Activated T-helper 1 cell treated with anti-CD3 and anti-CD28 coated beads, Interleukin-12 subunit alpha, Interleukin-12 subunit beta, Interleukin-2, Interleukin-4 antibody, amounts not matched to agents 30 ng/mL and 10 ng/mL and 1 ng/mL, durations not matched to agents 14 hours and 24 hours and 36 hours (primary cell): ENCODE data around the gene TMEM244. TPM values are rescaled to one million over a fixed set of nuclear protein-coding genes. Genes with fewer than 3 reads are reported as not detected.
A peak's percentile ranks its signal among the peaks of the same experiment; 100 is the strongest.

Experiments used
- DNase-seq: peaks from one replicate; pipeline ENCODE4 v3.0.0; 2021; ENCODE audit warnings: low spot score
- H3K27ac Mint-ChIP-seq: one replicate; pipeline ENCODE4 v1.8.0; 2021; ENCODE audit warnings: mild to moderate bottlenecking, mixed read lengths
- H3K27me3 Mint-ChIP-seq: one replicate; pipeline ENCODE4 v1.8.0; 2022; ENCODE audit warnings: mild to moderate bottlenecking, moderate library complexity, mixed read lengths; ENCODE audit not compliant: insufficient read depth
- H3K36me3 Mint-ChIP-seq: one replicate; pipeline ENCODE4 v1.8.0; 2021; ENCODE audit warnings: low read depth, mixed read lengths
- H3K4me1 Mint-ChIP-seq: one replicate; pipeline ENCODE4 v1.8.0; 2021; ENCODE audit warnings: low read depth, mixed read lengths
- H3K4me3 Mint-ChIP-seq: one replicate; pipeline ENCODE4 v1.8.0; 2021; ENCODE audit warnings: mild to moderate bottlenecking, moderate library complexity, mixed read lengths
- H3K9me3 Mint-ChIP-seq: one replicate; pipeline ENCODE4 v1.8.0; 2021; ENCODE audit warnings: mixed read lengths
- intact Hi-C: fragments of 100-400 bp; cut with micrococcal nuclease; formaldehyde crosslinking; loops from one replicate; pipeline ENCODE4 v1.15.1; 2024
- total RNA-seq: library from RNA; stranded (reverse); gene quantifications from 2 replicates; pipeline ENCODE4 v1.2.3, GENCODE V29; 2022

TMEM244 gene
- not detected in 2 replicates for total RNA-seq

DNA sequence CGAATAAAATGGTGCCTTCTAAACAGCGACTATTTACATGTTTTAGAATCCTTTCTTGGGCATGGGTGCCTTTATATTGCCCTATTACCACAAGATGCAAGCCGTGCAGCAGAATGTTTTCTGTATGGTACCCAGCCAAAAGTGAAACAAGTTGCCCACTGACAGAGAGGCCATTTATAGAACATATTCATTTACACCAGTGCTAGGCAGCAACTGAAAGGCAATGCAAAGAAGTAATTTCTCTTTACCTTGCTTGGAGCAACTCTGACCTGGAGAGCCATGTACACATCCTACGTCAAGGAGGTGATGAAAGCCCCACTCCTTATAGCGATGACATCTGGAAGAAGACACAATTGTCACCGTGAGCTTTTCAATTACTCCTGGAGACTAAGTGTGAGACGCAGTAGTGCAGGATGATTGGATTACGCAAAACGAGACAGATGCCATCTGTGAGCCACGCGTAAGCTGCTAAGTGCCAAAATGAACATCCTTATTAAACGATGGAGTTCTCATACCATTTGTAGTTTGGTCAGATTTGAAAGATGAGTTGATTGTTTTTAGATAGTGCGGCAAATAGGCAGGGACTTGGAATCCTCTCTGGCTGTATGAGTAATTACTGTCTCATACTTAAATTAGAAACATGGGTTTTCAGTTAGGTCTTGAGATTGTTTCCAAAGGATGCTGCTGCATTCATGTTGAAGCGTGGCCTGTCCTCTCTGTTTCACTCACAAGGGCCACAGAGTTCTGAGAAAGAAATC, at the start of gene TMEM244:
TSS of gene TMEM244 (minus strand) at position 408 of the 758 bp plus-strand sequence. CDS start at position 281, 127 bp downstream.
- H3K36me3 Mint-ChIP-seq, result peaks cover 2% of the 10 kb centered on the region
- H3K27me3 Mint-ChIP-seq, result no peaks in the 10 kb centered on the region
- intact Hi-C loops, result no loop called here
- no peak for DNase-seq
- H3K27ac Mint-ChIP-seq, result no peak within 1 kb of the TSS
- peak within 1 kb of the TSS; percentile 52 for H3K4me3 Mint-ChIP-seq
- peaks cover 10% of the 10 kb centered on the region for H3K4me1 Mint-ChIP-seq
- no peaks in the 10 kb centered on the region for H3K9me3 Mint-ChIP-seq

DNA sequence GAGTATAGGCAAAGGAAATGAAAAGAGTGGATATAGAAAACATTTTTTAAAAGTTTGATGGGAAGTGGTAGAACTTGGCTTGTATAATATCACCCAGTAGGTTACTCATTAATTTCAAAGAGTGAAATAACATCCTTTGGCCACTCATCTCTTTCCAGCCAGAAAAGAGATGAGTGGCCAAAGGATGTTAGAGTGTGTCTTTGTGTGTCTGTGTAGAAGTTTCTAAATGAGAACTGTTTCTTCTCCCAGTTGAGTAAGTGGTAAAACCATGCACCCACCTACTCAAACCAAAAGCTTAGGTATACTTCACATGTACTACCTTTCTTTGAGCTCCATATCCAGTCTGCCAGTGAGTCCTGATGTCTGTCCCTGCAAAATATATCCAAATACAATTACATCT, 47.7 kb upstream of the TMEM244 start:
- intact Hi-C loops, result no loop called here
- Mint-ChIP-seq H3K9me3 (no peaks in the 10 kb centered on the region), H3K4me3 (no peak overlapping the region), H3K27ac (no peak overlapping the region), H3K27me3 (peaks cover 15% of the 10 kb centered on the region), H3K36me3 (no peaks in the 10 kb centered on the region), H3K4me1 (peaks cover 6% of the 10 kb centered on the region)
- no peak for DNase-seq

GRCh38 chr6:129908356-129908755, 47.2 kb upstream of the TMEM244 start:
- Mint-ChIP-seq H3K36me3 (no peaks in the 10 kb centered on the region), H3K9me3 (no peaks in the 10 kb centered on the region), H3K27ac (no peak overlapping the region), H3K27me3 (peaks cover 17% of the 10 kb centered on the region), H3K4me3 (no peak overlapping the region), H3K4me1 (peaks cover 6% of the 10 kb centered on the region)
- DNase-seq, result no peak
- intact Hi-C loops, result no loop called here

GRCh38 chr6:129906515-129907077, 45.5 kb upstream of the TMEM244 start:
- Mint-ChIP-seq H3K9me3 (no peaks in the 10 kb centered on the region), H3K4me1 (peaks cover 6% of the 10 kb centered on the region), H3K27me3 (peaks cover 27% of the 10 kb centered on the region), H3K36me3 (no peaks in the 10 kb centered on the region), H3K27ac (no peak overlapping the region), H3K4me3 (no peak overlapping the region)
- DNase-seq, result no peak
- intact Hi-C loops, result no loop called here

DNA sequence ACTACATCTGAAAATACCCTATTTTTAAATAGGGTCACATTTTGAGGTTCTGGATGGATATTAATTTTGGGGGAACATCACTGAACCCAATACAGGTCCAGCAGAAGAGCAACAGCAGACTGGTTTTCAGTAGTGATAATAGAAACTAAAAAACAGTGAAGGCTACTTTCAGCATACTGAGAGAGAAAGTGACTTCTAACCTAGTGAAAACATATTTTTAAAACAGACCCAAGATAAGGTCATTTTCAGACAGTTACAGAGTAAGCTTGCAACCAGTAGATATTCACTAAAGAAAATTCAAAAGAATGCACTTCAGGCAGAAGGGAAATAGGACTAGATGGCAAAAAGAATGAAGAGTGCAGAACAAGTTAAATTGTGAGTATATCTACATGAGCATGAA, 42.0 kb upstream of the TMEM244 start:
- H3K36me3 Mint-ChIP-seq, result no peaks in the 10 kb centered on the region
- peaks cover 6% of the 10 kb centered on the region for H3K4me1 Mint-ChIP-seq
- peaks cover 37% of the 10 kb centered on the region for H3K27me3 Mint-ChIP-seq
- no peak overlapping the region for H3K27ac Mint-ChIP-seq
- no peak for DNase-seq
- H3K4me3 Mint-ChIP-seq, result no peak overlapping the region
- no peaks in the 10 kb centered on the region for H3K9me3 Mint-ChIP-seq
- intact Hi-C loops, result no loop called here

DNA sequence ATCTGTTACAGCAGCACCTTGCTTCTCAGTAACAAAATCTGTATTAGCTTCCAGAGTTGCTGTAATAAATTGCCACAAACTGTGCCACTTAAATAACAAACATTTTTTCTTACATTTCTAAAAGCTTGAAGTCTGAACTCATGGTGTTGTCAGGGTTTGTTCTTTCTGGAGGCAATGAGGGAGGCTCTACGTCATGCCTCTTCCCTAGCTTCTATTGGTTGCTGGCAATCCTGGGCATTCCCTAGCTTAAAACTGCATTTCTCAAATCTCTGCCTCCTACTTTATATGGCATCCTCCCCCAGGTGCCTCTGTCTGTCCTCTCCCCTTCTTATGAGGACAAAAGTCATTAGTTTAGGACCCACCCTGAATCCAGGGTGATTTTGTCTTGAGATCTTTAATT, 41.6 kb upstream of the TMEM244 start:
- intact Hi-C loops, result no loop called here

DNA sequence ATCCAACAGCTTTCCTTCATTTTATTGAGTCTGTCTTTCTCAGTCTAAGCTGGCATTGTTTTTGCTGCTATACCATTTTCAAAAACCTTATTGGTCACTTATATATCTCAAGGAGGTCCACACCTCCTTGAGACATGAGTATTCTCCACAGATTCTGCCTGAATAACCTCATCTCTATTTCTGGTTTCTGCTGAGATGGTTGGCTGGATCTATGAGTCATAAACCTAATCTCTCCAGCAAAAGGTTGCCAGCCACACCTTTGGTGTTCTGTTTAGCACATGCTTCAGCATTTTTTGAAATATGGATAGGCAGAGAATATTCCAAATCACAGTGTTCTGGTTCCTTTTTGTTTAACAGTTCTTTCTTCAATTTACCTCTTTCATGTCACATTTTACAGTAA, 40.8 kb upstream of the TMEM244 start:
- Mint-ChIP-seq H3K4me3 (no peak overlapping the region), H3K9me3 (no peaks in the 10 kb centered on the region), H3K4me1 (peaks cover 2% of the 10 kb centered on the region)

More for the DNA sequence above, 41.6 kb upstream of the TMEM244 start:
- H3K27me3 Mint-ChIP-seq, result peaks cover 37% of the 10 kb centered on the region
- H3K4me3 Mint-ChIP-seq, result no peak overlapping the region
- no peaks in the 10 kb centered on the region for H3K9me3 Mint-ChIP-seq
- peaks cover 6% of the 10 kb centered on the region for H3K4me1 Mint-ChIP-seq
- no peak for DNase-seq
- no peaks in the 10 kb centered on the region for H3K36me3 Mint-ChIP-seq
- no peak overlapping the region for H3K27ac Mint-ChIP-seq

DNA sequence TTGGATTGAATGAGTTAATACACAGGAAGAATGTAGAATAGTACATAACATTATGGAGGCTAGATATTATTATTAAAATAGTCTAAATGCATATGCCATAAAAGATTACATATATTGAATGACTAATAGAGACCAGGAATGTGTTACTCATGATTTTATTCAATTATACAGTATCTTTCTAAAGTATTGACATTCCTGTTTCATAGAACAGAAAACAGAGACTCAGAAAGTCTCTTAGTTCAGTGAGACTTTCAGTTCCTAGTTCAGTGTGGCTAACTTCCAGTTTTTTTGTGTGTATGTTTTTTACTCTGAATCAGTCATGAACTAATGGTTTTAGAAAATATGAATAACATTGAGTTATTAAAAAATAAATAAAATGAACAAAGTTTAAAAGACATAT, 34.6 kb upstream of the TMEM244 start:
- Mint-ChIP-seq H3K27ac (no peak overlapping the region), H3K36me3 (no peaks in the 10 kb centered on the region), H3K27me3 (peaks cover 11% of the 10 kb centered on the region), H3K9me3 (no peaks in the 10 kb centered on the region), H3K4me3 (no peak overlapping the region), H3K4me1 (no peaks in the 10 kb centered on the region)
- no peak for DNase-seq
- intact Hi-C loops, result no loop called here

More for the DNA sequence above, 40.8 kb upstream of the TMEM244 start:
- intact Hi-C loops, result no loop called here
- Mint-ChIP-seq H3K27me3 (peaks cover 36% of the 10 kb centered on the region), H3K27ac (no peak overlapping the region), H3K36me3 (no peaks in the 10 kb centered on the region)
- DNase-seq, result no peak

- Mint-ChIP-seq H3K9me3 (no peaks in the 10 kb centered on the region), H3K4me3 (no peak overlapping the region), H3K27me3 (peaks cover 6% of the 10 kb centered on the region), H3K4me1 (peaks cover 6% of the 10 kb centered on the region), H3K36me3 (no peaks in the 10 kb centered on the region), H3K27ac (no peak overlapping the region)
- intact Hi-C loops, result loop anchor here (5.0 kb wide), 1 partner anchor 387 kb away; no protein-coding TSS in a partner anchor
- no peak for DNase-seq
Measured at GRCh38 chr6:129894921-129895320, 33.8 kb upstream of the TMEM244 start.

DNA sequence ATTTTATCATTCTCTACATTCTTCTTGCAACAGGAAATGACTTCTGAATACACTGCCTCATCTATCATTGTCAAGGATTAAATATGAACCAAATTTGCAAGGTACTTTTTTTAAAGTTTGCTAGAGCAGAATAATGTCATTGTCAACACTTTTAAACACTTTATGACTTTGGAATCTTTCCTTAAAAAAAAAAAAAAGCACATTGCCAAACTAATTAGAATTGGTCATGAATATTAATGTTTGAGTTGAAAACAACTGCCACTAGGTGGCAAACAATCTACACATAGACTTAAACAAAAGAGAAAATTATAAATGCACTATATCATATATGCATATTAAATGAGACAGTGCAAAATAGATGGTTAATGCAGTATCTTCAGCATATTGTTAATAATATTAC, 32.5 kb upstream of the TMEM244 start:
- intact Hi-C loops, result loop anchor here (1.0 to 5.0 kb wide), 3 partner anchors 43 to 389 kb away; no protein-coding TSS in a partner anchor
- H3K4me1 Mint-ChIP-seq, result peaks cover 6% of the 10 kb centered on the region
- H3K4me3 Mint-ChIP-seq, result no peak overlapping the region
- peaks cover 6% of the 10 kb centered on the region for H3K27me3 Mint-ChIP-seq
- no peaks in the 10 kb centered on the region for H3K9me3 Mint-ChIP-seq
- no peak for DNase-seq
- no peak overlapping the region for H3K27ac Mint-ChIP-seq
- H3K36me3 Mint-ChIP-seq, result no peaks in the 10 kb centered on the region

DNA sequence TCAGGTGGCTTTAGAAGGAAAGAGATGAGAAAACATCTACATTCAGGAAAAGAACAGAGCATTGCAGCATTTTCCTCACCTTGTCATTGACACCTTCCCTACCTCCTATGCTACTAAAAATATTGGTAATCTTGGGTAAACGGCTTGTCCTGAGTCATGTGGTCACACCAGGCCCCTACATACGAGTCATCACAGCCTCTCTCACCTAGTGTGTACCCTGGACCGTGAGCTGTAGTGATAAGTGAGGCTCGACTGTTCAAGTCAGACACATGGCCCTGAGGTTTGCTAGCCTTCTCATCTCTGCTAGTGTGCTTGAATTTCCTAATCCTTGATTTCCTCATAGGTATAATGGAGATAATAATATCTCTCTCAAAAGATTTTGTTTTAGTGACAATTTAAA, 29.6 kb upstream of the TMEM244 start:
- intact Hi-C loops, result loop anchor here (5.0 kb wide), 1 partner anchor 392 kb away; no protein-coding TSS in a partner anchor
- Mint-ChIP-seq H3K4me3 (no peak overlapping the region), H3K4me1 (peaks cover 6% of the 10 kb centered on the region), H3K27me3 (peaks cover 2% of the 10 kb centered on the region), H3K27ac (no peak overlapping the region), H3K36me3 (no peaks in the 10 kb centered on the region), H3K9me3 (peaks cover 3% of the 10 kb centered on the region)
- no peak for DNase-seq

DNA sequence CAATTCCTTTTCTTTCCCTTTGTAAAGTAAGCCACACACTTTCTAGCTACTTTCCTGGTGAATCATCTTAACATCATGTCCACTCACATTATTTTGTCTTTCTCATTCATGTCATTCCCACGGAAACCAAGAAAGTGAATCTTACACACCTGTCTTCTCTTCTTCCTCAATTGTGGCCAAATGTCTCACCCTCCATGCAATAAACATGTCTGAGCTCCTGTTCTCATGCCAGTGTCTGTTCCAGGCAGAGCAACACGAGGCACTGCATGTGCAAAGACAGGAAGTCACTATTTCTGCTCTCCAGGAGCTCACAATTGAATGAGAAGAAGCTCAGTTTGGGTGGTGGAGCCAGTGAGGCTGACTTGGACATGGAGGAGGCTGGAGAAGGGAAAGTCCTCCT, 29.0 kb upstream of the TMEM244 start:
- no peak for DNase-seq
- peaks cover 3% of the 10 kb centered on the region for H3K9me3 Mint-ChIP-seq
- H3K4me1 Mint-ChIP-seq, result peaks cover 6% of the 10 kb centered on the region
- no peak overlapping the region for H3K27ac Mint-ChIP-seq
- no peak overlapping the region for H3K4me3 Mint-ChIP-seq
- no peaks in the 10 kb centered on the region for H3K36me3 Mint-ChIP-seq
- intact Hi-C loops, result loop anchor here (5.0 kb wide), 1 partner anchor 392 kb away; no protein-coding TSS in a partner anchor
- peaks cover 2% of the 10 kb centered on the region for H3K27me3 Mint-ChIP-seq

GRCh38 chr6:129889580-129889979, 28.5 kb upstream of the TMEM244 start:
- peaks cover 6% of the 10 kb centered on the region for H3K4me1 Mint-ChIP-seq
- DNase-seq, result no peak
- H3K27ac Mint-ChIP-seq, result no peak overlapping the region
- intact Hi-C loops, result no loop called here
- peaks cover 3% of the 10 kb centered on the region for H3K9me3 Mint-ChIP-seq
- H3K4me3 Mint-ChIP-seq, result no peak overlapping the region
- H3K36me3 Mint-ChIP-seq, result no peaks in the 10 kb centered on the region
- H3K27me3 Mint-ChIP-seq, result peaks cover 2% of the 10 kb centered on the region
